Uterus (tissue), 4 donors: Measurements from ENCODE around the gene DST. TPM values are rescaled to one million over a fixed set of nuclear protein-coding genes. Genes with fewer than 3 reads are reported as not detected.
A peak's percentile ranks its signal among the peaks of the same experiment; 100 is the strongest.

Experiments used
- DNase-seq, 2 donors: peaks; one replicate each; pipeline ENCODE4 v3.0.0-alpha.2; 2019 to 2020
- H3K27ac ChIP-seq, 2 donors: fragments of 200-600 bp; sonication (generic); 1 replicate in 1 of 2; 2 replicates in 1 of 2; pipeline ENCODE4 v1.5.1; 2016 to 2018
- H3K27me3 ChIP-seq, 2 donors: fragments of 200-600 bp; sonication (generic); one replicate each; pipeline ENCODE4 v1.5.1; 2018 to 2019; ENCODE audit warnings: control low read depth in 1 of 2
- H3K36me3 ChIP-seq, 2 donors: fragments of 200-600 bp; sonication (generic); one replicate each; pipeline ENCODE4 v1.5.1; 2019; ENCODE audit warnings: control low read depth in 1 of 2
- H3K4me1 ChIP-seq, 2 donors: fragments of 200-600 bp; sonication (generic); one replicate each; pipeline ENCODE4 v1.5.1; 2018 to 2019; ENCODE audit warnings: control low read depth in 1 of 2
- H3K4me3 ChIP-seq, 2 donors: fragments of 200-600 bp; sonication (generic); 1 replicate in 1 of 2; 2 replicates in 1 of 2; pipeline ENCODE4 v1.5.1; 2018 to 2019; ENCODE audit warnings: mild to moderate bottlenecking in 1 of 2
- H3K9me3 ChIP-seq, 2 donors: fragments of 200-600 bp; sonication (generic); one replicate each; pipeline ENCODE4 v1.5.1; 2019; ENCODE audit warnings: control low read depth in 1 of 2
- POLR2A ChIP-seq, 2 donors: fragments of 450-650 bp; IDR thresholded peaks; one replicate each; pipeline ENCODE4 v1.6.1; 2016; ENCODE audit warnings: antibody characterized with exemption in 2 of 2, mild to moderate bottlenecking in 1 of 2, moderate library complexity in 1 of 2
- intact Hi-C: fragments of 100-400 bp; cut with DNase I; formaldehyde crosslinking; loops from one replicate; pipeline ENCODE4 v1.15.1; 2023; ENCODE audit warnings: low total_unique reads
- total RNA-seq, 4 donors: library from RNA; depleted of rRNA in 3 of 4; stranded (reverse); fragments of >200 nt in 3 of 4; gene quantifications; one replicate each; pipeline versions ENCODE4 v1.1.0 to v1.2.4, GENCODE V29; 2014 to 2023
- TF ChIP-seq, protein P1 (sequence below), 4 experiments: fragments of 200-600 bp in 2 of 4; fragments of 450-650 bp in 2 of 4; sonication (generic) in 2 of 4; IDR thresholded peaks; one replicate each; pipeline ENCODE4 v1.5.1; 2016 to 2019; ENCODE audit warnings: antibody characterized with exemption in 4 of 4, mild to moderate bottlenecking in 2 of 4, moderate library complexity in 1 of 4
- donor health status: DM: yes; HTN: yes; CAD: no.

The DST gene
- total RNA-seq, 4 donors from 2014 or later, result 307 to 809 (median 516) TPM

DNA sequence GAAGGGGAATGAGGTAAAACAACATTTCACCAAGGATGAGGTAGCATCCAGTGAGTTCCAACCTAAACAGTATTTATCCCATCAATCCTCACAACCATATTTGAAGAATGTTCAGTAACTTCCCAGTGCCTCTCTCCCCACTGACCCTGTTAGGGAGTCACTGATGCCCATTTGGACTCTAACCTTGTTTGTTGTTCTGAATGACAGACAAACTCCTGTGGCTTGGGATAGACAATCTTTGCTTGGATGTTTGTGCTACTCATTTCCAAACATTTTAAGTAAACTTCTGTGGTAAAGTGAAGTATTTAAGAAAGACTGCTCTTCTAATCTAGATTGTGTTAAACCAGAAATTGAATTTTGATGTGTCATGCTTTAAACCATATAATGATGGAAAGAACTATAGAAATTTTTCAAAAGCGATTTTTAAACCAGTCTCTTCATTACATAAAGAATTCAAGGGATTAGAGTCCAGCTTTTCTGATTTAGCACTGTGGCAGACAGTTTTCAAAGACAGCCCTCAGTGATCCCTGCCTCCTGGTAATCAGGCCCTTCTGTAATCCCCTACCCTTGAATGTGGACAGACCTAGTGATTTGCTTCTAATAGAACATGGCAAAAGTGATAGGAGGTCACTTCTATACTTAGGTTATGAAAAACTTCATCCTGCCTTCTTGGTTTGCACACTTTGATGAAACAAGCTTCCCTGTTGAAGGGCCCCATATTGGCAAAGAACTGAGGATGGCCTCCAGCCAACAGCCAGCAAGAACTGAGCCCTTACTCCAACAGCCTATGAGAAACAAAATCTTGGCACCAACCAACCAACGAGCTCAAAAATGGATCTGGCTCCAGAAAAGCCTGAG, 191.6 kb downstream of the DST start:
- Histone ChIP-seq H3K27me3 (no peaks in the 10 kb centered on the region), H3K36me3 (no peaks in the 10 kb centered on the region), H3K27ac (peak overlapping the region; percentile 52 to 57), H3K4me1 (peaks cover 4 to 7% of the 10 kb centered on the region in 2 donors), H3K9me3 (no peaks in the 10 kb centered on the region), H3K4me3 (no peak overlapping the region)
- no peak for TF ChIP-seq POLR2A (IDR thresholded peaks at IDR 0.05)
- TF ChIP-seq, protein P1, sequence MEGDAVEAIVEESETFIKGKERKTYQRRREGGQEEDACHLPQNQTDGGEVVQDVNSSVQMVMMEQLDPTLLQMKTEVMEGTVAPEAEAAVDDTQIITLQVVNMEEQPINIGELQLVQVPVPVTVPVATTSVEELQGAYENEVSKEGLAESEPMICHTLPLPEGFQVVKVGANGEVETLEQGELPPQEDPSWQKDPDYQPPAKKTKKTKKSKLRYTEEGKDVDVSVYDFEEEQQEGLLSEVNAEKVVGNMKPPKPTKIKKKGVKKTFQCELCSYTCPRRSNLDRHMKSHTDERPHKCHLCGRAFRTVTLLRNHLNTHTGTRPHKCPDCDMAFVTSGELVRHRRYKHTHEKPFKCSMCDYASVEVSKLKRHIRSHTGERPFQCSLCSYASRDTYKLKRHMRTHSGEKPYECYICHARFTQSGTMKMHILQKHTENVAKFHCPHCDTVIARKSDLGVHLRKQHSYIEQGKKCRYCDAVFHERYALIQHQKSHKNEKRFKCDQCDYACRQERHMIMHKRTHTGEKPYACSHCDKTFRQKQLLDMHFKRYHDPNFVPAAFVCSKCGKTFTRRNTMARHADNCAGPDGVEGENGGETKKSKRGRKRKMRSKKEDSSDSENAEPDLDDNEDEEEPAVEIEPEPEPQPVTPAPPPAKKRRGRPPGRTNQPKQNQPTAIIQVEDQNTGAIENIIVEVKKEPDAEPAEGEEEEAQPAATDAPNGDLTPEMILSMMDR (IDR thresholded peaks at IDR 0.05), result no peak
- DNase-seq, result peak; percentile 72 to 76
- intact Hi-C loops, result no loop called here

GRCh38 chr6:56450376-56450775, 192.3 kb downstream of the DST start:
- no peaks in the 10 kb centered on the region for H3K27me3 ChIP-seq
- TF ChIP-seq, protein P1 (IDR thresholded peaks at IDR 0.05), result no peak
- TF ChIP-seq POLR2A (IDR thresholded peaks at IDR 0.05), result no peak
- peak overlapping the region in 1 of 2 donors; percentile 57 for H3K27ac ChIP-seq
- no peaks in the 10 kb centered on the region for H3K36me3 ChIP-seq
- H3K4me1 ChIP-seq, result peaks cover 4 to 7% of the 10 kb centered on the region in 2 donors
- intact Hi-C loops, result no loop called here
- no peak overlapping the region for H3K4me3 ChIP-seq
- no peak for DNase-seq
- no peaks in the 10 kb centered on the region for H3K9me3 ChIP-seq

GRCh38 chr6:56448046-56448445, 194.6 kb downstream of the DST start:
- TF ChIP-seq POLR2A (IDR thresholded peaks at IDR 0.05), result no peak
- TF ChIP-seq, protein P1 (IDR thresholded peaks at IDR 0.05), result no peak
- Histone ChIP-seq H3K36me3 (no peaks in the 10 kb centered on the region), H3K27me3 (no peaks in the 10 kb centered on the region), H3K4me1 (peaks cover 4 to 7% of the 10 kb centered on the region in 2 donors), H3K9me3 (no peaks in the 10 kb centered on the region), H3K27ac (peak overlapping the region in 1 of 2 donors; percentile 57), H3K4me3 (no peak overlapping the region)
- DNase-seq, result no peak
- intact Hi-C loops, result no loop called here

DNA sequence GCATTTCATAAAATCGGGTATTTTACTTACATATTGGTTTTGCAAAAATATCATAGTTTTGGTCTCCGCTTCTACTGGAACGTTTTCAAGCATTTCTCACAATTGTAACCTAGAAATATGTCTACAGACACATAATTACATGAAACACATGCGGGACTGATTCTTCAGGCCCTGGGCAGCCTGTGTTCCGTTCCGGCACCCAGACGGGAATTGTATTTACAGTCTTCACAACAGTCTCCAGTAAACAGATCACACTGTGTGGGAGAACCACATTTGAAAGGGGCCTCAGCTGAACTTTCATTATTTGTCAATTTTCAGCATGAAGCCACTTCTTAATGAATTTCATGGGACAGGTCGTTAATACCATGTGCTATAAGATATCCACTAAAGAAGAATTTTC, 196.9 kb downstream of the DST start:
- peak overlapping the region; percentile 61 to 77 for H3K27ac ChIP-seq
- H3K4me1 ChIP-seq, result peaks cover 1 to 4% of the 10 kb centered on the region in 2 donors
- H3K36me3 ChIP-seq, result no peaks in the 10 kb centered on the region
- DNase-seq, result peak in 1 of 2 donors; percentile 45
- intact Hi-C loops, result no loop called here
- no peak overlapping the region for H3K4me3 ChIP-seq
- no peak for TF ChIP-seq POLR2A (IDR thresholded peaks at IDR 0.05)
- TF ChIP-seq, protein P1 (IDR thresholded peaks at IDR 0.05), result no peak
- H3K27me3 ChIP-seq, result no peaks in the 10 kb centered on the region
- H3K9me3 ChIP-seq, result no peaks in the 10 kb centered on the region

- intact Hi-C loops, result no loop called here
- Histone ChIP-seq H3K27me3 (no peaks in the 10 kb centered on the region), H3K36me3 (no peaks in the 10 kb centered on the region), H3K27ac (peak overlapping the region; percentile 61 to 77), H3K4me3 (no peak overlapping the region), H3K9me3 (no peaks in the 10 kb centered on the region), H3K4me1 (no peaks in the 10 kb centered on the region)
- no peak for DNase-seq
- TF ChIP-seq, protein P1 (IDR thresholded peaks at IDR 0.05), result no peak
- no peak for TF ChIP-seq POLR2A (IDR thresholded peaks at IDR 0.05)
These were observed 197.8 kb downstream of the DST start for GRCh38 chr6:56444855-56445254.
